OCI-LY1 (cell line): ENCODE results near the gene MAD1L1.
"Not testable (repeated sequence)": the region's sequence is repeated elsewhere in the genome, so short reads cannot be mapped to it uniquely, and the experiment has no call there.

Source experiments
- H2AFZ ChIP-seq: fragments of 200-600 bp; sonication (generic), shearing (Covaris generic); 2 replicates; pipeline ENCODE4 v1.6.0; 2014; ENCODE audit warnings: antibody characterized with exemption, mild to moderate bottlenecking, low read length
- H3F3A ChIP-seq: fragments of 200-600 bp; sonication (generic), shearing (Covaris generic); 2 replicates; pipeline ENCODE4 v1.6.0; 2014; ENCODE audit warnings: mild to moderate bottlenecking, antibody characterized with exemption, low read length, moderate library complexity; ENCODE audit not compliant: insufficient read depth
- H3K27ac ChIP-seq: fragments of 200-600 bp; sonication (generic); 2 replicates; pipeline ENCODE4 v1.5.1; 2014; ENCODE audit warnings: low read length, mixed run types, mild to moderate bottlenecking, low read depth; ENCODE audit not compliant: poor library complexity, severe bottlenecking
- H3K27me3 ChIP-seq: fragments of 200-600 bp; sonication (generic); 2 replicates; pipeline ENCODE4 v1.6.0; 2014; ENCODE audit warnings: antibody characterized with exemption, mild to moderate bottlenecking, low read length, moderate library complexity; ENCODE audit not compliant: insufficient read depth
- H3K36me3 ChIP-seq: fragments of 200-600 bp; sonication (generic); 2 replicates; pipeline ENCODE4 v1.6.1; 2014; ENCODE audit warnings: mild to moderate bottlenecking, antibody characterized with exemption, low read length, moderate library complexity, mixed read lengths; ENCODE audit not compliant: insufficient read depth
- H3K4me1 ChIP-seq: fragments of 200-600 bp; sonication (generic); 2 replicates; pipeline ENCODE4 v1.5.1; 2014; ENCODE audit warnings: mild to moderate bottlenecking, low read length, moderate library complexity; ENCODE audit not compliant: insufficient read depth, severe bottlenecking
- H3K4me2 ChIP-seq: fragments of 200-600 bp; sonication (generic), shearing (Covaris generic); 2 replicates; pipeline ENCODE4 v1.6.1; 2014; ENCODE audit warnings: low read length
- H3K4me3 ChIP-seq: fragments of 200-600 bp; sonication (generic); 2 replicates; pipeline ENCODE4 v1.5.1; 2014; ENCODE audit warnings: low read length, low read depth, mild to moderate bottlenecking, mixed read lengths; ENCODE audit not compliant: poor library complexity, severe bottlenecking
- H3K79me2 ChIP-seq: fragments of 200-600 bp; shearing (Covaris generic); 2 replicates; pipeline ENCODE4 v1.6.1; 2016; ENCODE audit warnings: mixed run types, low read length, mixed read lengths; ENCODE audit not compliant: insufficient read depth
- H3K9ac ChIP-seq: fragments of 200-600 bp; sonication (generic), shearing (Covaris generic); 2 replicates; pipeline ENCODE4 v1.6.1; 2014; ENCODE audit warnings: mild to moderate bottlenecking, low read length, mixed read lengths
- H3K9me2 ChIP-seq: fragments of 200-600 bp; sonication (generic), shearing (Covaris generic); 2 replicates; pipeline ENCODE4 v1.6.1; 2014; ENCODE audit warnings: low read depth, mild to moderate bottlenecking, low read length, mixed read lengths
- H3K9me3 ChIP-seq: fragments of 200-600 bp; shearing (Covaris generic); 2 replicates; pipeline ENCODE4 v1.6.1; 2014; ENCODE audit warnings: low read length, mixed read lengths
- H4K20me1 ChIP-seq: fragments of 200-600 bp; sonication (generic), shearing (Covaris generic); 2 replicates; pipeline ENCODE4 v1.6.0; 2016; ENCODE audit warnings: mild to moderate bottlenecking, low read length; ENCODE audit not compliant: insufficient read depth
- CTCF ChIP-seq: fragments of 200-600 bp; sonication (generic), shearing (Covaris generic); IDR thresholded peaks from 2 replicates; pipeline ENCODE4 v1.5.1; 2017; ENCODE audit warnings: mild to moderate bottlenecking, antibody characterized with exemption, low read length, moderate library complexity, mixed read lengths
- EZH2 ChIP-seq: fragments of 200-600 bp; sonication (generic), shearing (Covaris generic); IDR thresholded peaks from 2 replicates; pipeline ENCODE4 v1.8.0; 2017; ENCODE audit warnings: borderline replicate concordance, mixed run types, mild to moderate bottlenecking, antibody characterized with exemption, low read length, moderate library complexity, mixed read lengths

MAD1L1 gene

GRCh38 chr7:1829668-1830067 lies 403.1 kb downstream of the MAD1L1 start:
- not testable (repeated sequence) for H3F3A ChIP-seq, H3K27ac ChIP-seq, H3K4me1 ChIP-seq, H2AFZ ChIP-seq, H3K27me3 ChIP-seq, H3K79me2 ChIP-seq, H3K4me3 ChIP-seq, H4K20me1 ChIP-seq, H3K9me3 ChIP-seq, H3K4me2 ChIP-seq, H3K9me2 ChIP-seq, H3K9ac ChIP-seq, H3K36me3 ChIP-seq

GRCh38 chr7:1829111-1829510 lies 403.6 kb downstream of the MAD1L1 start:
- H3K9me3 ChIP-seq, result no peaks in the 10 kb centered on the region
- H3K27me3 ChIP-seq, result no peaks in the 10 kb centered on the region
- no peak overlapping the region for H3K4me3 ChIP-seq
- H3F3A ChIP-seq, result no peaks in the 10 kb centered on the region
- H3K4me2 ChIP-seq, result no peak overlapping the region
- H4K20me1 ChIP-seq, result no peaks in the 10 kb centered on the region
- no peak overlapping the region for H2AFZ ChIP-seq
- TF ChIP-seq CTCF (no peak), EZH2 (no peak)
- H3K4me1 ChIP-seq, result no peaks in the 10 kb centered on the region
- no peak overlapping the region for H3K27ac ChIP-seq
- H3K36me3 ChIP-seq, result no peaks in the 10 kb centered on the region
- no peak overlapping the region for H3K9ac ChIP-seq
- H3K79me2 ChIP-seq, result no peaks in the 10 kb centered on the region
- H3K9me2 ChIP-seq, result no peaks in the 10 kb centered on the region

GRCh38 chr7:1828170-1828569 lies 404.6 kb downstream of the MAD1L1 start:
- not testable (repeated sequence) for H4K20me1 ChIP-seq, H3K79me2 ChIP-seq, H3K9ac ChIP-seq, H3K4me3 ChIP-seq, H3K4me1 ChIP-seq, H3F3A ChIP-seq, H3K27me3 ChIP-seq, H3K4me2 ChIP-seq, H3K9me3 ChIP-seq, H3K36me3 ChIP-seq, H3K27ac ChIP-seq, H3K9me2 ChIP-seq, H2AFZ ChIP-seq

- not testable (repeated sequence) for H3K27me3 ChIP-seq, H3K36me3 ChIP-seq, H3K27ac ChIP-seq, H3K9me3 ChIP-seq, H2AFZ ChIP-seq, H3K9ac ChIP-seq, H3K79me2 ChIP-seq, H3F3A ChIP-seq, H3K4me2 ChIP-seq, H3K4me1 ChIP-seq, H4K20me1 ChIP-seq, H3K4me3 ChIP-seq, H3K9me2 ChIP-seq
Observed at GRCh38 chr7:1827521-1827981, 405.2 kb downstream of the MAD1L1 start.

- not testable (repeated sequence) for H3K36me3 ChIP-seq, H2AFZ ChIP-seq, H3K4me2 ChIP-seq, H3K79me2 ChIP-seq, H3K4me3 ChIP-seq, H3K9me2 ChIP-seq, H3F3A ChIP-seq, H3K4me1 ChIP-seq, H3K27ac ChIP-seq, H3K27me3 ChIP-seq, H4K20me1 ChIP-seq, H3K9ac ChIP-seq, H3K9me3 ChIP-seq
Observed at GRCh38 chr7:1826931-1827330, 405.8 kb downstream of the MAD1L1 start.
